Measurements from ENCODE around the gene CACNA1C.

CACNA1C gene

GRCh38 chr12:2284321-2284813 is 231.6 kb downstream of the CACNA1C start:
- DNase-seq = no peak

GRCh38 chr12:2284857-2285256 is 232.1 kb downstream of the CACNA1C start:
- DNase-seq = no peak

- no peak for DNase-seq
Observed at GRCh38 chr12:2285462-2285861, 232.7 kb downstream of the CACNA1C start.

- DNase-seq = no peak
Observed at GRCh38 chr12:2286047-2286446, 233.3 kb downstream of the CACNA1C start.

- no peak for DNase-seq
Observed at GRCh38 chr12:2286461-2287131, 233.8 kb downstream of the CACNA1C start.

- DNase-seq = no peak
Observed at GRCh38 chr12:2287151-2287550, 234.4 kb downstream of the CACNA1C start.

GRCh38 chr12:2287589-2287988 is 234.8 kb downstream of the CACNA1C start:
- DNase-seq = no peak

GRCh38 chr12:2288001-2288400 is 235.2 kb downstream of the CACNA1C start:
- DNase-seq = no peak

- DNase-seq = no peak
Observed at GRCh38 chr12:2288471-2288870, 235.7 kb downstream of the CACNA1C start.

GRCh38 chr12:2288875-2289274 is 236.1 kb downstream of the CACNA1C start:
- DNase-seq = no peak

- no peak for DNase-seq
Observed at GRCh38 chr12:2289525-2289924, 236.7 kb downstream of the CACNA1C start.

- DNase-seq = no peak
Observed at GRCh38 chr12:2290091-2290490, 237.3 kb downstream of the CACNA1C start.

GRCh38 chr12:2290516-2291065 is 237.8 kb downstream of the CACNA1C start:
- DNase-seq = no peak

GRCh38 chr12:2291182-2291832 is 238.5 kb downstream of the CACNA1C start:
- DNase-seq = peak; percentile 17

- no peak for DNase-seq
Observed at GRCh38 chr12:2291947-2292346, 239.2 kb downstream of the CACNA1C start.

GRCh38 chr12:2292560-2292959 is 239.8 kb downstream of the CACNA1C start:
- DNase-seq = no peak

GRCh38 chr12:2294651-2295475 is 242.1 kb downstream of the CACNA1C start:
- no peak for DNase-seq

- no peak for DNase-seq
Observed at GRCh38 chr12:2295941-2296461, 243.2 kb downstream of the CACNA1C start.

- DNase-seq = no peak
Observed at GRCh38 chr12:2297004-2297403, 244.2 kb downstream of the CACNA1C start.

GRCh38 chr12:2297658-2298057 is 244.9 kb downstream of the CACNA1C start:
- DNase-seq = no peak

GRCh38 chr12:2298556-2299200 is 245.9 kb downstream of the CACNA1C start:
- DNase-seq = no peak

- DNase-seq = no peak
Observed at GRCh38 chr12:2299206-2299605, 246.4 kb downstream of the CACNA1C start.

Data from central memory CD4-positive, alpha-beta T cell (primary cell).